NCI-H1417 treated with DMSO at 0.1 percent for 48 hours (cell line): ENCODE measurements around the gene TRMT1.

Experiments
- DNase-seq: peaks from one replicate; lab custom pipeline; 2025; lab: John Stamatoyannopoulos, UW

Gene TRMT1

DNA sequence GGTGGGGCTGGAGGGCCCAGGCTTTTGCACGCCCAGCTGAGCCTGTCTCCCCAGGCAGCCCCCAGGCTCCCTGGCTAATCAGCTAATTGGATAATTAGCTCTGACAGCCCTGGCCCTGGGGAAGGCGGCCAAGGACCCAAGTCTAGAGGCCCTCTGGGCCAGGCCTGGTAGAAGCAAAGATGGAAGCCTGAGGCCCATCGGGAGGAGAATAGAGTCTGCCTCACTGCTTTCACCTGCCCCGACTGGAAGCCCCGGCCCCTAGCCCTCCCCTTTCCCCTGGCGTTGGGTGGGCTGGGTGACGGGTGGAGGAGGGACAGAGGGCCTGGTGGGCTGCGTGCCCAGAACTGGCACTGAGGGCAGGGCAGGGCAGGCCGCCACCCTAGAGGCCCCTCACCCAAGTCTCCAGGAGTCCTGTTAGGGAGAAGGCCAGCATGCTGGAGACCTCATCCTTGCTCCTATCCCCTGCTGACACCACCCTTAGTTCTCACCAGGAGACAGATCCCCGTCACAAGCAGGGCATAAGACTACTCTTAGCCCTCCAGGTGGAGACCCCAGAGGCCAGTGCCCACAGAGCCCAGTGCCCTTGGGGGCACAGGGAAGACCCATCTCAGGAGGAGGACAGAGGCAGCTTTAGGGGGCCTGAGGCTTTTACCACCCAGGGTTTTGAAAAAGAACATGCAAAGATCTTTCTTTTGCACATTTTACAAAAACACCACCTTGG lies 25.9 kb downstream of the TRMT1 start:
- no peak for DNase-seq

DNA sequence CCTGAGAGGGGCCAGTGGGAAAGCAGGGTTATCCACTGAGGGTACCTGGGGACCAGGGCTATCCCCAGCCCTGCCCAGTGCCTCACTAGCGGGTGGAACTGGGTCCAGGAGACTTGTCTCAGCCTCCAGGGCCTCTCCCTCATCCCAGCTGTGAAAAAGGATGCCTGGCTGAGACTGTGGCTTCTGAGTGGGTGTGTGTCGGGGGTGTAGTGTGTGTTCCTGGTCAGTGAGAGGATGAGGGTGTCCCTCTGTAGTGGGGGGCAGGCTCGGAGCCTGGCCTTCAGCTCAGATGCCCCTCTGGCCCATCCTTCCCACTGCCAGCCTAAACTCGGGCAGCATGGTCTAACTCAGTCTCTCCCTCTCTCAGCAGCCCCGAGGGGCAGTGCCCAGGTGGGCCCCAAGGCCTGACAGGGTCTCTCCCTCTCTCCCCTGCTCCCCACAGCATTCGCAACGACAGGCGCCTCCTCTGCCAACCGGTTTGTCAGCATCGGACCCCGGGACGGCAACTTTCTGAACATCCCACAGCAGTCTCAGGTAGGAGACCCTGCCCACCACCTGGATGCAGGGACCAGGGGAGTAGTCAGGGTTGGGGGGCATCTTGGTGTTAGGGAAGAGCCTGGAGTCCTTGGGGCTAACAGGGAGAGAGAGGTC lies 26.6 kb downstream of the TRMT1 start:
- no peak for DNase-seq

- DNase-seq = no peak
These were observed 27.2 kb downstream of the TRMT1 start for GRCh38 chr19:13089139-13089856.

DNA sequence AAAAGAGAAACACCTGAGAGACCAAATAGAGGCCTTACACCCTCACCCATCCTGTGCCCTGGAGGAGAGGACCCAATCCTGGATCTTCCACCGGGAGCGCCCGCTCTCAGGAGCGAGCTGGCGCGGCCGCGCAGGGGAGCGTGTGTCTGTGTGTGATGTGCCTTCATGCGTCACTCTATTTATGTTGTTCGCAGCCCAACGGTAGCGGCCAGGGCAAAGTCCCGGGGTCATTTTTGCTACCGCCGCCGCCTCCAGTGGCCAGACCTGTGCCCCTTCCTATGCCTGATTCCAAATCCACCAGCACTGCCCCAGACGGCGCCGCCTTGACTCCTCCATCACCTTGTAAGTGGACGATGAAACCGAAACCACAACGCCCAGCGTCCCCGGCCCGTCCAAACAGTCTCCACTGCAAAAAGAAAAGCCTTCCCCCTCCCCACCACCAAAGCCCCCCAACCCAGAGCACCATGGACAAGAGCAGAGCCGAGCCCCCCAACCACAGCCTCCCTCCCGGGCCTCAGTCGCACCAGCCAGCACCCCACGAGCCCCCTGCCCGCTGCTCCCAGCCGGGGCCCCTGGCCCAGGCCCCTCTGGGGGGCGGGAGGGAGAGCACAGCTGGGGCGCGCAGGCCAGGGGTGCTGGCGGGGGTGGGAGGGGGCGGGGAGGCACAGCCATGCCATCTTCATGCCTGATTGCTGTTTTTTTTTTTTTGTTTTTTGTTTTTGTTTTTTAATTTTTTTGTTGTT lies 28.6 kb downstream of the TRMT1 start:
- no peak for DNase-seq

- no peak for DNase-seq
These were observed 29.2 kb downstream of the TRMT1 start for GRCh38 chr19:13087295-13087694.

GRCh38 chr19:13086341-13086740 lies 30.2 kb downstream of the TRMT1 start:
- no peak for DNase-seq

- DNase-seq = no peak
These were observed 30.9 kb downstream of the TRMT1 start for GRCh38 chr19:13085666-13086065.

DNA sequence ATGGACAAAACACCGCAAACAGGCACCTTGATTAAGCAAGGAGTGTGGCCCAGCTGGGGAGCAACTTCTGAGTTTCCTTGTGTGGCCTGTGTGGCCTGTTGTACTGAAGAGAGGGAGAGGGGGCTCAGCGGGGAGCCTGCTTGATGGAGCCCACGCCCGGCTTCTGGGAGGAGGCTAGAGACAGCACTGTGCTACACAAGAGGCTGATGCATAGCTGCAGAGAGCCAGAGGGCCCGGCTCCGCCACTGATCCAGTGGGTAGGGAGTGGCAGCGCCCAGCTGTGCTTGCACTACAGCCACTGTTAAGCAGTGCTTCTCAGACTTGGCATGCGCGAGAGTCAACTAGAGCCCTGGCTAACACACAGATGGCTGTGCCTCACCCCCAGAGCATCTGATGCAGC lies 32.9 kb downstream of the TRMT1 start:
- no peak for DNase-seq

- no peak for DNase-seq
These were observed 33.5 kb downstream of the TRMT1 start for GRCh38 chr19:13083008-13083404.

- no peak for DNase-seq
These were observed 34.1 kb downstream of the TRMT1 start for GRCh38 chr19:13082192-13083007.

GRCh38 chr19:13079542-13079986 lies 37.0 kb downstream of the TRMT1 start:
- DNase-seq = no peak

DNA sequence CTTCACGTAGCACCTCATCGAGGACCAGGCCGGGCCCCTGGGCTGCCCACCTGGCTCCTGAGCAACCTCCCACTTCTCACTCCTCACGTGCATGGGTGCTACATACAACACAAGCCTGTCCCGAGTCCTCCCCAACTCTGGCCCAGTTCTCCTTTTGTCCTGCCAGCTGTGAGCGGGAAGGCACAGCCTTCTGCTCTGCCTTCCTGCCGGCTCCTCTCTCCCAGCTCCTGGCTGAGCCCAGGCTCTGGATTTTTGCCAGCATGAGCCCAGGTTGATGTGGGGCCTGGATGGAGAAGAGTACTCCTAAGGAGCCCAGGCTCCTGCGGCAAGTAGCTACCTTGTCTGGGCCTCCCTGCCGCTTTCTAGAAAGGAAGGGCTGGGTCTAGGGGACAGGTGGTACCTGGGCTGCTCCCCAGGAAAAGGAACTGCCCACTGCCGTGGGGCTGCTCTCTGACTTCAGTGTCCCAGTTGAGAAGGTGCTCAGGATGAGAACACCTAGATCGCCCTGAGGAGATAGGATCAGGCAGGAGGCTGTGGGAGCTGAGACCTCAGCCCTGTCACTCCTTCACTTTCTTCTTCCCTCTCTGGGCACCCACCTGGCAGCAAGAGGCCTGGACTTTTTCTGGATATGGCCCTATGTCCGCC lies 37.5 kb downstream of the TRMT1 start:
- no peak for DNase-seq

DNA sequence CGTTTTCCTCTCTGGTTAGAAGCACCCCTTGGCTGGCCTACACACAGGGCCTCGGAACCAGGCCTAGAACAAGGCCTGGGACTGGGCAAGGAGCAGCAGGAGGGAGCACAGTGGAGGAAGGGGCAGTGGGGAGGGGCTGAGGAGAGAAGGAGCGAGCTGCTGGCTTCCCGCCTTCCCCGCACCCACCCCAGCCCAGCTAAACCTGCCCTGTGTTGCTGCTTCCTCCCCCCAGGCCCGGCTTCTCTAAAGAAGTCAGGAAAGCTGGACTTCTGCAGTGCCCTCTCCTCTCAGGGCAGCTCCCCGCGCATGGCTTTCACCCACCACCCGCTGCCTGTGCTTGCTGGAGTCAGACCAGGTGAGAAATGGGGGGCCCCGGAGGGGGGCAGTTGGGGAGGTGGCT lies 38.2 kb downstream of the TRMT1 start:
- no peak for DNase-seq

DNA sequence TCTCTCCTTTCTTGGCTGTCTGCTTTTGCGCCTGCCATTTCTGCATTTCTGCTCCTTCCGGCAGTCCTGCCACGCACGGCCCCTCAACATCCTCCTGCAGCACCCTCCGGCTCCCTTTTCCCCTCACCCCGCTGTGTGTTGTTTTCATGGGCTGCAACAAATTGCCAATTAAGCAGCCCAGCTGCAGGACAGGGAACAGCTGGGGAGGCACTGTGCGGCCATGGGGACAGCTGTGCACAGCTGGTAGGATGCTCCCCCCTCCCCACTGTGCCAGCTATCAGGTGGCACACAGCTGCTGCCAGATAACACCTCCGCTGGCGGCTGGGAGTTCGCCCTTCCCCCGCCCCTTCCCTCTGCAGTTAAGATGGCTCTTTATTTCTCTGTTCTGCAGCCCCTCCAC lies 39.3 kb downstream of the TRMT1 start:
- no peak for DNase-seq

- DNase-seq = no peak
These were observed 39.8 kb downstream of the TRMT1 start for GRCh38 chr19:13076787-13077186.

- no peak for DNase-seq
These were observed 40.2 kb downstream of the TRMT1 start for GRCh38 chr19:13076320-13076719.

DNA sequence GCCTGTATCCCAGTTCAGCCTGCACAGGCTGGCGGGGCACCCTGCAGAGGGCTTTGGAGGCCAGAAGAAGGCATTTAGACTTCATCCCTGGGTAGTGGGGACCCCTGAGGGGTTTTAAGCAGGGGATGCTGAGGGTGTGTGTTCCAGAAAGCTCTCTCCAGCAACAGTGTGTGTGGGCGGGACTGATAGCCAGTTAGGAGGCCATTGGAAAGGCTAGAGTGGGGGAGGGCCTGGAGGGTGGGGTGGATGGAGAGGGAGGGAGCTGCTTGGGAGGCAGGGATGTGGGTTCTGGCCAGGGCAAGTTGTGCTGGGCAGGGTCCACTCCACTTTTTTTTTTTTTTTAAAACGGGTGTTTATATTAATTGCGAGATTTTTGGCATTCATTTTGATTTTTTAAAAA lies 42.2 kb downstream of the TRMT1 start:
- no peak for DNase-seq

DNA sequence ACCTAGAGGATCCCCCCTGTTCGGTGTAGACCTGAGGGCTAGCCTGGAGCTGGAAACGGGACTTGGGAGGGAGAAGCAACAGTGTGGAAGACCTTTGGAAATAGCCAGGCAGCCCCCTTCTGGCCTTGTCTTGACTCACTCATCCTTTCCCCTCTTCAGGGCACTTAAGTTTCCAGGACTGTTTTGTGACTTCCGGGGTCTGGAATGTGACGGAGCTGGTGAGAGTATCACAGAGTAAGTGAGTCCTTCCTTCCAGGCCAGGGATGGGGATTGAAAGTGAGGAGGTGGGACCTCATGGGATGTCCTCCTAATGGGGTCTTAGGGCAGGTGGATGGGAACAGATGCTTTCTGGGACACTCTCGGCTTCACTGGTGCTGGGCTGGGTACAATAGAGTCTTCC lies 43.3 kb downstream of the TRMT1 start:
- no peak for DNase-seq

GRCh38 chr19:13072188-13072908 lies 44.2 kb downstream of the TRMT1 start:
- DNase-seq = no peak

GRCh38 chr19:13071444-13072187 lies 44.9 kb downstream of the TRMT1 start:
- no peak for DNase-seq
